CD4-positive, CD25-positive, alpha-beta regulatory T cell (primary cell): ENCODE results near the gene NRAP. TPM values are rescaled to one million over a fixed set of nuclear protein-coding genes. Genes with fewer than 3 reads are reported as not detected.
A peak's percentile ranks its signal among the peaks of the same experiment; 100 is the strongest.

Source experiments
- ATAC-seq, 2 donors: fragments of 150-1000 bp; cut with Tn5 transposase; one replicate each; pipeline ENCODE4 v1.10.0; 2021; ENCODE audit warnings: low read depth in 2 of 2, moderate number of reproducible peaks in 2 of 2, moderate library complexity in 1 of 2
- DNase-seq, 3 donors: peaks; one replicate each; pipeline versions ENCODE4 v3.0.0 to v3.0.0-alpha.2; 2012 to 2022; ENCODE audit warnings: mixed read lengths in 1 of 3
- H3K27ac ChIP-seq: one replicate; pipeline ENCODE4 v1.7.0; 2013; ENCODE audit warnings: mild to moderate bottlenecking, low read length; ENCODE audit not compliant: insufficient read depth, poor library complexity, severe bottlenecking
- H3K27me3 ChIP-seq: one replicate; pipeline ENCODE4 v1.7.0; 2013; ENCODE audit warnings: low read length; ENCODE audit not compliant: control insufficient read depth, insufficient read depth
- H3K36me3 ChIP-seq: one replicate; pipeline ENCODE4 v1.7.0; 2013; ENCODE audit warnings: mild to moderate bottlenecking, low read length, moderate library complexity; ENCODE audit not compliant: control insufficient read depth, insufficient read depth
- H3K4me1 ChIP-seq: 2 replicates; pipeline ENCODE4 v1.7.0; 2013; ENCODE audit warnings: mild to moderate bottlenecking, low read length; ENCODE audit not compliant: insufficient read depth, control insufficient read depth, poor library complexity, severe bottlenecking
- H3K4me3 ChIP-seq: one replicate; pipeline ENCODE4 v1.7.0; 2013; ENCODE audit warnings: low read depth, mild to moderate bottlenecking, low read length, moderate library complexity
- H3K9me3 ChIP-seq, 2 experiments: 1 replicate in 1 of 2; 2 replicates in 1 of 2; pipeline ENCODE4 v1.7.0; 2013; ENCODE audit warnings: low read length in 2 of 2, mild to moderate bottlenecking in 1 of 2, moderate library complexity in 1 of 2; ENCODE audit not compliant: control insufficient read depth in 2 of 2
- H3K27ac Mint-ChIP-seq, 3 donors: one replicate each; pipeline ENCODE4 v1.8.0; 2020 to 2022; ENCODE audit warnings: mild to moderate bottlenecking in 3 of 3, mixed read lengths in 3 of 3, moderate library complexity in 2 of 3
- H3K27me3 Mint-ChIP-seq: one replicate; pipeline ENCODE4 v1.8.0; 2022; ENCODE audit warnings: mild to moderate bottlenecking, mixed read lengths
- H3K36me3 Mint-ChIP-seq: one replicate; pipeline ENCODE4 v1.8.0; 2020; ENCODE audit warnings: mixed read lengths
- H3K4me1 Mint-ChIP-seq, 4 donors: one replicate each; pipeline ENCODE4 v1.8.0; 2020 to 2022; ENCODE audit warnings: mixed read lengths in 4 of 4, mild to moderate bottlenecking in 1 of 4
- H3K4me3 Mint-ChIP-seq, 4 donors: one replicate each; pipeline ENCODE4 v1.8.0; 2020 to 2022; ENCODE audit warnings: mild to moderate bottlenecking in 4 of 4, mixed read lengths in 4 of 4, moderate library complexity in 3 of 4
- H3K9me3 Mint-ChIP-seq, 7 donors: one replicate each; pipeline ENCODE4 v1.8.0; 2020 to 2022; ENCODE audit warnings: mixed read lengths in 7 of 7, mild to moderate bottlenecking in 3 of 7, moderate library complexity in 2 of 7
- polyA plus RNA-seq, 4 donors: library from polyadenylated mRNA; unstranded; fragments of 300-500 nt; fragmentation: Illumina TruSeq; gene quantifications; one replicate each; pipeline ENCODE4 v1.2.3, GENCODE V29; 2021
- total RNA-seq: library from RNA; stranded (reverse); gene quantifications from one replicate; pipeline ENCODE4 v1.2.3, GENCODE V29; 2022

The NRAP gene
- total and polyA plus RNA-seq, 5 donors from 2014 or later = not detected

DNA sequence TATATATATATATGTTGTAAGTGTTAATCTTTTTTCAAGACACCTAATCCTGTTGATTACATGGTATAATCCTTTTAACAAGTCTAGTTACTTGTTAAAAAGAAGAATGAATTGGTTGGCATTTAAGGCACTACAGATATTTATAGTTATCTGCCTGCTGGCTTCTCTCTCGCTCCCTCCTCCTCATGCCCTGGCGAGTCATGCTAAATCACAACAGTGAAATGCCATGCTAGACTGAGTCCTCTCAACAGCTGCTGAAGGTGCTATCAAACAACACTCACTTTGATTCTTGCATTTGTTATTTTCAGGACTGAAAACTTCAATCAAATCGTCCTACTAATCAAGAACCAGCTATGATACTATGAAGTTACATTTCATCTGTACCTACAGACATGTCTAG lies 15.4 kb downstream of the NRAP start:
- H3K9me3 Mint-ChIP-seq = peaks cover 0 to 3% (median 0%) of the 10 kb centered on the region in 7 donors
- peaks cover 27% of the 10 kb centered on the region for H3K27me3 Mint-ChIP-seq

DNA sequence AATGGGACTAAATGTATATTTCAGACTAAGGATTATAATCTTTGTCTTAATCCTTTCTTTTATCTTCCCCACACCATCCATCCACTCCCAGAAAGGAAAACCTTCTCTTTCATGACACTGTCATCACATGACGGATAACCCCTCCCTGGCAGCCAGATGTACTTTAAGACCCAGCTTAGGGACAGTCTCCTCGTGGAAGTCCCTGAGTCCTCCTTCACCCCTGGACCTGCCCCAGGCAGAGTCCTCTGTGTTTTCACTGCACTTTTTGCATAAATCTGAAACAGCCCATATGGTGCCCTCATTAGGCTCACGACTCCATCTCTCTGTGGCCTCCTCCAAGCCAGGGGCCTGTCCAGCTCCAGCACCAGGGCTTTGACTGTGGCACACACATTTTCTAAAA lies 16.0 kb downstream of the NRAP start:
- H3K27me3 Mint-ChIP-seq = peaks cover 30% of the 10 kb centered on the region
- H3K27me3 ChIP-seq = peaks cover 1% of the 10 kb centered on the region
- H3K4me3 Mint-ChIP-seq = no peak overlapping the region
- no peak overlapping the region for H3K4me3 ChIP-seq
- no peaks in the 10 kb centered on the region for H3K4me1 Mint-ChIP-seq
- H3K27ac ChIP-seq = no peak overlapping the region
- H3K4me1 ChIP-seq = no peaks in the 10 kb centered on the region
- H3K36me3 ChIP-seq = no peaks in the 10 kb centered on the region
- ATAC-seq = no peak
- H3K9me3 ChIP-seq = no peaks in the 10 kb centered on the region
- H3K36me3 Mint-ChIP-seq = no peaks in the 10 kb centered on the region
- no peak for DNase-seq
- no peak overlapping the region for H3K27ac Mint-ChIP-seq
- peaks cover 0 to 3% (median 0%) of the 10 kb centered on the region in 7 donors for H3K9me3 Mint-ChIP-seq

More for the DNA sequence above, 15.4 kb downstream of the NRAP start:
- Histone ChIP-seq H3K9me3 (no peaks in the 10 kb centered on the region), H3K36me3 (no peaks in the 10 kb centered on the region), H3K27me3 (no peaks in the 10 kb centered on the region), H3K4me3 (no peak overlapping the region), H3K27ac (no peak overlapping the region), H3K4me1 (no peaks in the 10 kb centered on the region)
- DNase-seq (no peak), ATAC-seq (no peak)
- Mint-ChIP-seq H3K27ac (no peak overlapping the region), H3K4me1 (no peaks in the 10 kb centered on the region), H3K4me3 (no peak overlapping the region), H3K36me3 (no peaks in the 10 kb centered on the region)

DNA sequence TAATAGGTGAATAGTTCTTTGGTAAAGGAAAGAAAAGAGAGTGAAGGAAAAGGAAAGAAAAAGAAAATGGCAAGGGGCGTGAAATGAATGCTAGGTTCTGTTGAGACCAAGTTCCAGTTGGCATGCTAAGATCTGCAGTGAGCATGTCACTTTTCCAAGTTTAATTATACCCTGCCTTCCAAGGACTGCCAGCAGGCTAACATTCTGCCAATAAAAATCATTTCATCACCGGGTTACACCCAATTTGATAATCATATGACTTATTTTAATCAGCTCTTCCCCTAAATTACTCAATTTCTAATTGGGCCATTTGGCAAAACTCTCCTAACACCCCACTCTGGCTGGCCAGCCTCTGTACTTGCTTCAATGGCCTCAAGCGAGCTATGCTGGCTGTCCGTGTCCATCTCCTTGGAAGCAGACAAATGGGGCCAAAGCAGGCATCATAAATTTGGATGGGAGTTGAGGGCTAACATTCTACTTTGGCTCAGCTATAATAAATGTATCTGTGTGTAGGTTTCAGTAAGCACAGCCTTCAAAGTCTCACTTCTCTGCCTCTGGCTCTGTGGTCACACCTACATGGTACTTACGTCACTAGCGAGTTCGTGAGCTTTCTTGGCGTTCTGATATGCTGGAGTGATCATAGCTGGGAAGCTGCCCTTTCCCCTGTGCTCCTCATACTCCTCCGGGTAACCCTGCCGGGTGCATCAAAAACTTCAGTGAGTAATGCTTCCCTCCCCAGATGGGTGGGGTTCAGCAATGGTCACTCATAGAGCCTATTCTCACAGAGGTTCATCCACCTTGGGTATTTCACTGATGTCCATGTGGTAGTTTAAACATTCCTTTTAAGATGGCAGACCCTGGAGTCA lies 17.3 kb downstream of the NRAP start:
- H3K27me3 Mint-ChIP-seq = peaks cover 37% of the 10 kb centered on the region
- H3K36me3 ChIP-seq = no peaks in the 10 kb centered on the region
- H3K36me3 Mint-ChIP-seq = no peaks in the 10 kb centered on the region
- peaks cover 0 to 4% (median 0%) of the 10 kb centered on the region in 7 donors for H3K9me3 Mint-ChIP-seq
- peaks cover 5% of the 10 kb centered on the region for H3K27me3 ChIP-seq
- no peak overlapping the region for H3K27ac Mint-ChIP-seq
- no peak overlapping the region for H3K4me3 Mint-ChIP-seq
- ATAC-seq (no peak), DNase-seq (no peak)
- H3K4me3 ChIP-seq = no peak overlapping the region
- H3K27ac ChIP-seq = no peak overlapping the region
- H3K4me1 Mint-ChIP-seq = no peaks in the 10 kb centered on the region
- H3K9me3 ChIP-seq = no peaks in the 10 kb centered on the region
- no peaks in the 10 kb centered on the region for H3K4me1 ChIP-seq

DNA sequence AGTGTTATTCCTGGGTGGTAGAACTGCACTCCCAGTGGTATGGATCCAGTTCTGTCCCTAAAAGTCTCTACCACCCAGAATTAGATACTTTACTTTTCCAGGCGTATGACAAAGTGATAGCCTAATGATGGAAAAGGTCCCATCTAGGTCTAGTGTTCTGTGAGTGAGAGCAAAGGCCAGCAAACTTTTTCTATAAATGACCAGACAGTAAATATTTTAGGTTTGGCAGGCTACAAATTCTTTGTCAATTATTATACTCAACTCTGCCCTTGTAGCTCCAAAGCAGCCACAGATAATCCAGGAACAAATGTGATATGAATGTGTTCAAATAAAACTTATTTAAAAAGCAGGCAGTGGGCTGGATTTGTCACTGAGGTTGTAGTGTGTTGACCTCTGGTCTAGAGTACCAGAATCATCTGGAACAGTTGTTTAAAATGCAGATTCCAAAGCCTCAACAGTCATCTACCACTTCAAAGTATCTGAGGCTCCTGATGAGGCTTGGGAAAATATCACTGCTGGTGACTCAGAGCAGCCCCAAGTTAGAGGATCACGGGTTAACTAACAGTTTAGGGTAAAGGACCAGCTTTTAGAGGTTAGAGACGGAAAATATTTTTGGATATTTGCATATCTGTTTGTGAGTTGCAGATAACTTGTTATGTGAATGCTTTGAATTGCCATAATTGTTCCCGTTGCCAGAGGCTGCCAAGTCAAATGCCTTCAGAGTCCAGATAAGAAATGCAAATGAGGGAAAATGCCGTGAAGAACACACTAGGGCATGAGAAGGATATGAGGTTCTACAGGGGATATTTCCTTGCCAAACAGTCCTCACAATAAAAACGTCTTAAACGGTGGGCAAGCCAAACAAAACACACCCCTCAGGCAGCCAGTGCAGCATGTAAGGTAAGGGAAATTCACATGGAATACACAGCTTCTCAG lies 19.4 kb downstream of the NRAP start:
- H3K27me3 Mint-ChIP-seq = peaks cover 51% of the 10 kb centered on the region

DNA sequence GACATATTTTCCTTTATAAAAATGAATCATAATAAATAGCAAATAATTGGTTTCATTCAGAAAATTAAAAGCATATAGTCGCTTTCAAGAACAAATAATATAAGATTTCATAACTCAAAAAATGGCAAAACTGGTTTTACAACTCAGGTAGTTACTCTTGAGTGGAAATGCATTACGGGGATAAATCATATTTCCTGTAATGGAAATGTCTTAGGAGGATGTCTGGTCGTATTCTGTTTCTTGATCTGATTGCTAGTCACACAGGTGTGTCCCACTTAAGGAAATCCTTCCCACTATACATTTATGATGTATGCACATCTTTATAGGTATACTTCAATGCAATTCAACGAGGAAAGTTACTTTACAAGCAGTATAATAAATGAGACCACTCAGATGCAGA lies 20.7 kb downstream of the NRAP start:
- Histone ChIP-seq H3K27ac (no peak overlapping the region), H3K4me3 (no peak overlapping the region), H3K36me3 (no peaks in the 10 kb centered on the region), H3K9me3 (no peaks in the 10 kb centered on the region), H3K27me3 (peaks cover 5% of the 10 kb centered on the region), H3K4me1 (no peaks in the 10 kb centered on the region)
- DNase-seq (no peak), ATAC-seq (no peak)
- Mint-ChIP-seq H3K36me3 (no peaks in the 10 kb centered on the region), H3K27me3 (peaks cover 54% of the 10 kb centered on the region), H3K4me1 (no peaks in the 10 kb centered on the region), H3K27ac (no peak overlapping the region), H3K4me3 (no peak overlapping the region), H3K9me3 (peaks cover 0 to 1% (median 0%) of the 10 kb centered on the region in 7 donors)

More for the DNA sequence above, 19.4 kb downstream of the NRAP start:
- no peak for DNase-seq
- Mint-ChIP-seq H3K27ac (no peak overlapping the region), H3K9me3 (peaks cover 0 to 4% (median 0%) of the 10 kb centered on the region in 7 donors), H3K4me1 (no peaks in the 10 kb centered on the region), H3K36me3 (no peaks in the 10 kb centered on the region), H3K4me3 (no peak overlapping the region)
- peaks cover 5% of the 10 kb centered on the region for H3K27me3 ChIP-seq
- ATAC-seq = no peak
- H3K36me3 ChIP-seq = no peaks in the 10 kb centered on the region
- no peaks in the 10 kb centered on the region for H3K9me3 ChIP-seq
- H3K27ac ChIP-seq = no peak overlapping the region
- no peak overlapping the region for H3K4me3 ChIP-seq
- H3K4me1 ChIP-seq = no peaks in the 10 kb centered on the region

DNA sequence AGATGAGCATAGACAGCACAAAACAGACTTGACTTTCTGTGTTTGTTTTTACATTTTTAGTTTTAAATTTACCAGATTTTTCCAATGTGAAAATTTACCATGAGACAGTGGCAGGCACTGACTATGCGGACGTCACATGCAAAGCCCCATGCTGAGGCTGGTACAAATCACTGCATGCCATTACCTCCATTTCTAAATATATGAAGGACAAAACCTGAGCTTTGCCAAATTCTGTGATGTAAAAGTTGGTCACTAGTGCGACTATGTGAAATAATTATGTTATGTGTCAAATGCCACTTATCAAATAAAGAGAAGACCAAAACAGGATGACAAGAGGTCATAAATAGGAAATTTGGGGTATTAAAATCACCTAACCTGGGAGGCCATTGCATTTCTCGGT lies 22.1 kb downstream of the NRAP start:
- peaks cover 5% of the 10 kb centered on the region for H3K27me3 ChIP-seq
- no peak overlapping the region for H3K4me3 Mint-ChIP-seq
- H3K9me3 Mint-ChIP-seq = peaks cover 0 to 1% (median 0%) of the 10 kb centered on the region in 7 donors
- H3K27me3 Mint-ChIP-seq = peaks cover 47% of the 10 kb centered on the region
- H3K36me3 Mint-ChIP-seq = no peaks in the 10 kb centered on the region
- no peak overlapping the region for H3K27ac Mint-ChIP-seq
- no peak overlapping the region for H3K27ac ChIP-seq
- H3K9me3 ChIP-seq = no peaks in the 10 kb centered on the region
- H3K36me3 ChIP-seq = no peaks in the 10 kb centered on the region
- DNase-seq = no peak
- no peak overlapping the region for H3K4me3 ChIP-seq
- ATAC-seq = no peak
- H3K4me1 ChIP-seq = no peaks in the 10 kb centered on the region
- no peaks in the 10 kb centered on the region for H3K4me1 Mint-ChIP-seq

DNA sequence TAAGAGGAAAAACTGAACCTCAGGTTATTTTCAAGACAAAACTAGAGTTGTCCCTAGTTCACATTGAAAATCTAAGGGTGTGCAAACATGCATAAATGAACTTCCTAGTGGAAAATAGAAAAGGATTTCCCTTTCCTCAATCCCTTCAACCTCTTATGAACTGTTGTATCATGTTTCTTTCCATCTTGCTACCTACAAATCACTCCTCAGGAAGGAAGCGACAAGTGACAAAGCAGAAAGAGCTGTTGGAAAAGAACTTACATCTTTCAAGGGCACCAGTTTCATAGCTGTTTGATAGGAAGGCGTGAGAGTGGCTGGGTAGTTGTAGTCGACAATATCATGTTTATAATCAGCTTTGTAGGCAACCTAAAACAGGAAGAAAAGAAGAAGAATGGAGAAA lies 23.9 kb downstream of the NRAP start:
- Mint-ChIP-seq H3K27ac (no peak overlapping the region), H3K36me3 (no peaks in the 10 kb centered on the region), H3K4me1 (no peaks in the 10 kb centered on the region), H3K4me3 (peak overlapping the region in 1 of 4 donors; percentile 51), H3K27me3 (peaks cover 39% of the 10 kb centered on the region), H3K9me3 (peaks cover 0 to 1% (median 0%) of the 10 kb centered on the region in 7 donors)
- no peaks in the 10 kb centered on the region for H3K4me1 ChIP-seq
- no peaks in the 10 kb centered on the region for H3K36me3 ChIP-seq
- no peak overlapping the region for H3K4me3 ChIP-seq
- DNase-seq (no peak), ATAC-seq (no peak)
- no peaks in the 10 kb centered on the region for H3K9me3 ChIP-seq
- no peak overlapping the region for H3K27ac ChIP-seq
- peaks cover 5% of the 10 kb centered on the region for H3K27me3 ChIP-seq
